Heart left ventricle (tissue), 16 donors: Measurements from ENCODE around the gene MYL2. TPM values are rescaled to one million over a fixed set of nuclear protein-coding genes. Genes with fewer than 3 reads are reported as not detected.

Experiments
- ATAC-seq, 4 donors: fragments of 200-7000 bp; cut with Tn5 transposase; one replicate each; pipeline ENCODE4 v1.9.1; 2020 to 2022; ENCODE audit warnings: moderate library complexity in 4 of 4, mild to moderate bottlenecking in 3 of 4, moderate number of reproducible peaks in 1 of 4
- DNase-seq, 5 donors: peaks; one replicate each; pipeline ENCODE4 v3.0.0-alpha.2; 2020
- H3K27ac ChIP-seq, 12 donors: fragments of 200-600 bp; sonication (generic) in 4 of 12; one replicate each; pipeline versions ENCODE4 v1.5.0 to v1.8.0; 2016 to 2022; ENCODE audit warnings: mild to moderate bottlenecking in 2 of 12
- H3K27me3 ChIP-seq, 9 donors: fragments of 200-600 bp; sonication (generic) in 2 of 9; one replicate each; pipeline versions ENCODE4 v1.5.1 to v1.8.0; 2016 to 2022; ENCODE audit warnings: mild to moderate bottlenecking in 3 of 9
- H3K36me3 ChIP-seq, 9 donors: fragments of 200-600 bp; sonication (generic) in 2 of 9; one replicate each; pipeline versions ENCODE4 v1.5.0 to v1.8.0; 2018 to 2022; ENCODE audit warnings: mild to moderate bottlenecking in 2 of 9
- H3K4me1 ChIP-seq, 12 donors: fragments of 200-600 bp; sonication (generic) in 4 of 12; one replicate each; pipeline versions ENCODE4 v1.5.0 to v1.8.0; 2016 to 2022; ENCODE audit warnings: mild to moderate bottlenecking in 3 of 12
- H3K4me3 ChIP-seq, 12 donors: fragments of 200-600 bp; sonication (generic) in 4 of 12; one replicate each; pipeline versions ENCODE4 v1.5.0 to v1.8.0; 2017 to 2022; ENCODE audit warnings: mild to moderate bottlenecking in 9 of 12, moderate library complexity in 4 of 12
- H3K9me3 ChIP-seq, 12 donors: fragments of 200-600 bp; sonication (generic) in 4 of 12; one replicate each; pipeline versions ENCODE4 v1.5.0 to v1.8.0; 2016 to 2022; ENCODE audit warnings: mild to moderate bottlenecking in 1 of 12
- CTCF ChIP-seq, 12 donors: fragments of 200-600 bp; sonication (generic) in 4 of 12; IDR thresholded peaks; one replicate each; pipeline versions ENCODE4 v1.5.0 to v1.8.0; 2018 to 2022; ENCODE audit warnings: antibody characterized with exemption in 12 of 12, mild to moderate bottlenecking in 5 of 12
- POLR2A ChIP-seq, 2 donors: fragments of 450-650 bp; IDR thresholded peaks; one replicate each; pipeline ENCODE4 v1.6.1; 2017; ENCODE audit warnings: antibody characterized with exemption in 2 of 2, mild to moderate bottlenecking in 2 of 2, moderate library complexity in 2 of 2
- WGBS, 4 donors: extraction: QIAGEN DNeasy Blood & Tissue Kit in 2 of 4; methylation state at CpG; one replicate each; pipeline versions ENCODE4 v1.1.5 to v1.1.7; 2013 to 2018; 5-methylcytosine and 5-hydroxymethylcytosine counted together
- intact Hi-C, 10 donors: fragments of 100-400 bp; cut with DNase I; formaldehyde crosslinking; loops; one replicate each; pipeline versions ENCODE4 v1.11.1 to v1.14.2; 2022
- polyA plus RNA-seq, 2 donors: library from polyadenylated mRNA; stranded (reverse); fragments of 200-250 nt; gene quantifications; one replicate each; pipeline ENCODE4 v1.2.3, GENCODE V29; 2013
- total RNA-seq, 9 donors: library from RNA; depleted of rRNA in 2 of 9; stranded (reverse); fragments of >200 nt in 2 of 9; fragmentation: NEBNext Ultra II Directional in 3 of 9; extraction: Animal tissue kit (Norgen Biotek cat#: 25700) in 3 of 9; gene quantifications; one replicate each; pipeline versions ENCODE4 v1.1.0 to v1.2.4, GENCODE V29; 2016 to 2023
- donor health status: ischemic (EF 13 %, LVEDD 7.1; RV severe dilation, severe dysfunction).
- donor health status: healthy with polysubstance abuse.
- donor health status: DM: no; HTN: yes; CAD: no.
- donor health status: DM: no; HTN: no; CAD: no.
- donor health status: ischemic (EF 25% LVEDD 6.9; RV normal size, moderate dysfunction).
- donor health status: ischemic (EF 25% LVEDD 5.7; RV mildly dilated, moderate dysfunction).
- donor health status: healthy.
- donor health status: DM: yes; HTN: yes; CAD: no.
- donor health status: ischemic (EF 35%, LVEDD 5.7; RV mildly dilated, moderate dysfunction).
- donor health status: nonischemic (EF 11% LVEDD 7.7; RV severe dilation, severe dysfunction).
- donor health status: DM: yes; HTN: yes; CAD: no.
- donor health status: PGD.
- donor health status: ischemic (EF 29% LVEDD 5.4; RV normal size, mild dysfunction).
- donor health status: nonischemic (EF 23%, LVEDD 6.1; RV moderate dilation, normal function).

The MYL2 gene
- total and polyA plus RNA-seq, 11 donors, result 9,599 to 55,783 (median 25,284) TPM

- TF ChIP-seq POLR2A (IDR thresholded peaks at IDR 0.05) (no peak), CTCF (IDR thresholded peaks at IDR 0.05) (no peak)
- intact Hi-C loops, result no loop called here
These were observed 14.3 kb downstream of the MYL2 start for GRCh38 chr12:110906083-110906482.

GRCh38 chr12:110903511-110903910, 16.9 kb downstream of the MYL2 start:
- Histone ChIP-seq H3K4me3 (no peak overlapping the region), H3K36me3 (no peaks in the 10 kb centered on the region), H3K27me3 (no peaks in the 10 kb centered on the region), H3K4me1 (no peaks in the 10 kb centered on the region), H3K27ac (no peak overlapping the region), H3K9me3 (no peaks in the 10 kb centered on the region)
- TF ChIP-seq POLR2A (IDR thresholded peaks at IDR 0.05), result no peak
- no peak for TF ChIP-seq CTCF (IDR thresholded peaks at IDR 0.05)
- no peak for ATAC-seq
- peak in 1 of 5 donors; percentile 10 for DNase-seq
- WGBS, 4 donors, result 90 to 95% (median 92%) methylated on average over 4 of the region's 4 CpGs
- intact Hi-C loops, result no loop called here

More at GRCh38 chr12:110906083-110906482, 14.3 kb downstream of the MYL2 start:
- no peaks in the 10 kb centered on the region for H3K27me3 ChIP-seq
- DNase-seq (peak in 1 of 5 donors; percentile 6), ATAC-seq (no peak)
- 17 to 21% (median 19%) methylated on average over 3 of the region's 3 CpGs for WGBS, 4 donors
- no peaks in the 10 kb centered on the region for H3K4me1 ChIP-seq
- peaks cover 0 to 13% (median 4%) of the 10 kb centered on the region in 9 donors for H3K36me3 ChIP-seq
- H3K9me3 ChIP-seq, result no peaks in the 10 kb centered on the region
- H3K4me3 ChIP-seq, result no peak overlapping the region
- H3K27ac ChIP-seq, result peak overlapping the region in 1 of 12 donors; percentile 63

GRCh38 chr12:110901401-110901800, 19.0 kb downstream of the MYL2 start:
- 75 to 81% (median 78%) methylated on average over 4 of the region's 4 CpGs for WGBS, 4 donors
- ATAC-seq, result no peak
- intact Hi-C loops, result no loop called here
- Histone ChIP-seq H3K4me1 (no peaks in the 10 kb centered on the region), H3K9me3 (no peaks in the 10 kb centered on the region), H3K36me3 (no peaks in the 10 kb centered on the region), H3K4me3 (no peak overlapping the region), H3K27ac (no peak overlapping the region), H3K27me3 (no peaks in the 10 kb centered on the region)
- TF ChIP-seq POLR2A (IDR thresholded peaks at IDR 0.05) (no peak), CTCF (IDR thresholded peaks at IDR 0.05) (no peak)
- DNase-seq, result no peak

- 38 to 70% (median 46%) methylated on average over 3 of the region's 3 CpGs for WGBS, 4 donors
- no peak for ATAC-seq
These were observed 23.8 kb downstream of the MYL2 start for GRCh38 chr12:110896559-110896958.

More at GRCh38 chr12:110896559-110896958, 23.8 kb downstream of the MYL2 start:
- intact Hi-C loops, result loop anchor here in 3 of 10 donors (5.0 to 10.0 kb wide), 2 partner anchors 416 to 418 kb away; no protein-coding TSS in a partner anchor
- no peak overlapping the region for H3K27ac ChIP-seq
- DNase-seq, result no peak
- H3K4me1 ChIP-seq, result peaks cover 0 to 12% (median 5%) of the 10 kb centered on the region in 12 donors
- H3K9me3 ChIP-seq, result peaks cover 0 to 4% (median 0%) of the 10 kb centered on the region in 12 donors
- peaks cover 0 to 5% (median 0%) of the 10 kb centered on the region in 9 donors for H3K27me3 ChIP-seq
- TF ChIP-seq POLR2A (IDR thresholded peaks at IDR 0.05), result no peak
- no peak for TF ChIP-seq CTCF (IDR thresholded peaks at IDR 0.05)
- H3K36me3 ChIP-seq, result no peaks in the 10 kb centered on the region
- H3K4me3 ChIP-seq, result no peak overlapping the region
